Measurements from ENCODE around the gene ITGA5. TPM values are rescaled to one million over a fixed set of nuclear protein-coding genes. Genes with fewer than 3 reads are reported as not detected.
A peak's percentile ranks its signal among the peaks of the same experiment; 100 is the strongest.

ITGA5 gene
- total and polyA plus RNA-seq, 12 donors = 15.7 to 141 (median 72.2) TPM

GRCh38 chr12:54401119-54401518, 17.9 kb downstream of the ITGA5 start:
- Histone ChIP-seq H3K4me3 (no peak overlapping the region), H3K27me3 (no peaks in the 10 kb centered on the region), H3K9me3 (replicated peaks in 1 of 3) (no peaks in the 10 kb centered on the region), H3K27ac (no peak overlapping the region), H3K36me3 (replicated peaks in 1 of 2) (peaks cover 0 to 100% of the 10 kb centered on the region in 2 donors), H3K4me1 (replicated peaks in 1 of 2) (no peaks in the 10 kb centered on the region)
- intact Hi-C loops (cut with DNase I) = loop anchor here in 1 of 2 donors (5.0 kb wide), 1 partner anchor 36 kb away; no protein-coding TSS in a partner anchor
- no peak for DNase-seq
- WGBS, 4 donors = 85 to 100% (median 95%) methylated on average over 2 of the region's 2 CpGs
- TF ChIP-seq CTCF (IDR thresholded peaks at IDR 0.05) (no peak), POLR2A (IDR thresholded peaks at IDR 0.05) (no peak)

- WGBS, 4 donors = 63 to 73% (median 67%) methylated on average over 6 to 8 of the region's 8 CpGs
- Histone ChIP-seq H3K27ac (no peak overlapping the region), H3K9me3 (replicated peaks in 1 of 3) (no peaks in the 10 kb centered on the region), H3K4me1 (replicated peaks in 1 of 2) (no peaks in the 10 kb centered on the region), H3K27me3 (no peaks in the 10 kb centered on the region), H3K4me3 (no peak overlapping the region), H3K36me3 (replicated peaks in 1 of 2) (peaks cover 0 to 97% of the 10 kb centered on the region in 2 donors)
- TF ChIP-seq POLR2A (IDR thresholded peaks at IDR 0.05) (no peak), CTCF (IDR thresholded peaks at IDR 0.05) (peak; percentile 97 to 99 (median 98))
- intact Hi-C loops (cut with DNase I) = loop anchor here in 1 of 2 donors (2.0 kb wide), 1 partner anchor 40 kb away; no protein-coding TSS in a partner anchor
- peak; percentile 81 to 97 (median 90) for DNase-seq
Measured at GRCh38 chr12:54398995-54399793, 19.9 kb downstream of the ITGA5 start.

GRCh38 chr12:54398218-54398617, 20.8 kb downstream of the ITGA5 start:
- H3K4me1 ChIP-seq (replicated peaks in 1 of 2) = no peaks in the 10 kb centered on the region
- H3K9me3 ChIP-seq (replicated peaks in 1 of 3) = no peaks in the 10 kb centered on the region
- intact Hi-C loops (cut with DNase I) = loop anchor here in 1 of 2 donors (2.0 kb wide), 1 partner anchor 41 kb away; no protein-coding TSS in a partner anchor
- DNase-seq = no peak
- TF ChIP-seq CTCF (IDR thresholded peaks at IDR 0.05) (no peak), POLR2A (IDR thresholded peaks at IDR 0.05) (no peak)
- no peak overlapping the region for H3K4me3 ChIP-seq
- H3K27ac ChIP-seq = no peak overlapping the region
- H3K36me3 ChIP-seq (replicated peaks in 1 of 2) = peaks cover 0 to 87% of the 10 kb centered on the region in 2 donors
- H3K27me3 ChIP-seq = no peaks in the 10 kb centered on the region
- 89 to 95% (median 94%) methylated on average over 2 of the region's 2 CpGs for WGBS, 4 donors

GRCh38 chr12:54397157-54397556, 21.9 kb downstream of the ITGA5 start:
- WGBS, 4 donors = 85 to 100% (median 88%) methylated on average over 1 of the region's 1 CpG
- no peaks in the 10 kb centered on the region for H3K9me3 ChIP-seq (replicated peaks in 1 of 3)
- H3K4me1 ChIP-seq (replicated peaks in 1 of 2) = no peaks in the 10 kb centered on the region
- intact Hi-C loops (cut with DNase I) = no loop called here
- H3K4me3 ChIP-seq = no peak overlapping the region
- no peak for DNase-seq
- H3K27me3 ChIP-seq = no peaks in the 10 kb centered on the region
- TF ChIP-seq CTCF (IDR thresholded peaks at IDR 0.05) (no peak), POLR2A (IDR thresholded peaks at IDR 0.05) (no peak)
- H3K36me3 ChIP-seq (replicated peaks in 1 of 2) = peaks cover 0 to 77% of the 10 kb centered on the region in 2 donors
- no peak overlapping the region for H3K27ac ChIP-seq
